ENCODE results near the gene PCF11.

PCF11 gene

GRCh38 chr11:83170865-83171264 is 13.9 kb downstream of the PCF11 start:
- peak overlapping the region; percentile 40 to 41 for H3K4me3 ChIP-seq (ENCODE audit: low read depth in 1 of 2, low read length in 2 of 2)
- peaks cover 5 to 55% of the 10 kb centered on the region in 2 donors for H3K4me1 ChIP-seq (ENCODE audit: control insufficient read depth in 1 of 2, insufficient read depth in 2 of 2, low read length in 2 of 2)
- no peak overlapping the region for H3K27ac ChIP-seq (ENCODE audit: low read length)

GRCh38 chr11:83172551-83172950 is 15.6 kb downstream of the PCF11 start:
- H3K9me3 ChIP-seq (ENCODE audit: control insufficient read depth in 1 of 2, low read length in 2 of 2): no peaks in the 10 kb centered on the region
- H3K4me3 ChIP-seq (ENCODE audit: low read depth in 1 of 2, low read length in 2 of 2): no peak overlapping the region
- H3K27ac ChIP-seq (ENCODE audit: low read length): no peak overlapping the region
- peaks cover 51 to 53% of the 10 kb centered on the region in 2 donors for H3K36me3 ChIP-seq (ENCODE audit: control insufficient read depth in 1 of 2, insufficient read depth in 2 of 2, low read length in 2 of 2)
- peaks cover 5 to 55% of the 10 kb centered on the region in 2 donors for H3K4me1 ChIP-seq (ENCODE audit: control insufficient read depth in 1 of 2, insufficient read depth in 2 of 2, low read length in 2 of 2)
- H3K27me3 ChIP-seq (ENCODE audit: low read depth, low read length): no peaks in the 10 kb centered on the region

More at GRCh38 chr11:83170865-83171264, 13.9 kb downstream of the PCF11 start:
- Histone ChIP-seq H3K36me3 (ENCODE audit: control insufficient read depth in 1 of 2, insufficient read depth in 2 of 2, low read length in 2 of 2) (peaks cover 51 to 57% of the 10 kb centered on the region in 2 donors), H3K9me3 (ENCODE audit: control insufficient read depth in 1 of 2, low read length in 2 of 2) (no peaks in the 10 kb centered on the region), H3K27me3 (ENCODE audit: low read depth, low read length) (no peaks in the 10 kb centered on the region)

GRCh38 chr11:83174008-83174407 is 17.1 kb downstream of the PCF11 start:
- Histone ChIP-seq H3K36me3 (ENCODE audit: control insufficient read depth in 1 of 2, insufficient read depth in 2 of 2, low read length in 2 of 2) (peaks cover 43 to 45% of the 10 kb centered on the region in 2 donors), H3K4me3 (ENCODE audit: low read depth in 1 of 2, low read length in 2 of 2) (no peak overlapping the region), H3K27ac (ENCODE audit: low read length) (no peak overlapping the region), H3K27me3 (ENCODE audit: low read depth, low read length) (no peaks in the 10 kb centered on the region), H3K9me3 (ENCODE audit: control insufficient read depth in 1 of 2, low read length in 2 of 2) (no peaks in the 10 kb centered on the region), H3K4me1 (ENCODE audit: control insufficient read depth in 1 of 2, insufficient read depth in 2 of 2, low read length in 2 of 2) (peaks cover 5 to 55% of the 10 kb centered on the region in 2 donors)

- H3K4me1 ChIP-seq (ENCODE audit: control insufficient read depth in 1 of 2, insufficient read depth in 2 of 2, low read length in 2 of 2): peaks cover 4 to 43% of the 10 kb centered on the region in 2 donors
Measured at GRCh38 chr11:83175815-83176214, 18.9 kb downstream of the PCF11 start.

GRCh38 chr11:83181815-83182214 is 24.9 kb downstream of the PCF11 start:
- Histone ChIP-seq H3K27ac (ENCODE audit: low read length) (no peak overlapping the region), H3K36me3 (ENCODE audit: control insufficient read depth in 1 of 2, insufficient read depth in 2 of 2, low read length in 2 of 2) (peaks cover 56 to 61% of the 10 kb centered on the region in 2 donors)

More at GRCh38 chr11:83175815-83176214, 18.9 kb downstream of the PCF11 start:
- Histone ChIP-seq H3K36me3 (ENCODE audit: control insufficient read depth in 1 of 2, insufficient read depth in 2 of 2, low read length in 2 of 2) (peaks cover 34 to 44% of the 10 kb centered on the region in 2 donors), H3K27me3 (ENCODE audit: low read depth, low read length) (no peaks in the 10 kb centered on the region), H3K9me3 (ENCODE audit: control insufficient read depth in 1 of 2, low read length in 2 of 2) (no peaks in the 10 kb centered on the region), H3K4me3 (ENCODE audit: low read depth in 1 of 2, low read length in 2 of 2) (no peak overlapping the region), H3K27ac (ENCODE audit: low read length) (no peak overlapping the region)

GRCh38 chr11:83185767-83186166 is 28.8 kb downstream of the PCF11 start:
- H3K27me3 ChIP-seq (ENCODE audit: low read depth, low read length): no peaks in the 10 kb centered on the region
- H3K4me1 ChIP-seq (ENCODE audit: control insufficient read depth in 1 of 2, insufficient read depth in 2 of 2, low read length in 2 of 2): no peaks in the 10 kb centered on the region
- H3K36me3 ChIP-seq (ENCODE audit: control insufficient read depth in 1 of 2, insufficient read depth in 2 of 2, low read length in 2 of 2): peaks cover 48 to 49% of the 10 kb centered on the region in 2 donors
- H3K27ac ChIP-seq (ENCODE audit: low read length): no peak overlapping the region
- H3K9me3 ChIP-seq (ENCODE audit: control insufficient read depth in 1 of 2, low read length in 2 of 2): no peaks in the 10 kb centered on the region
- H3K4me3 ChIP-seq (ENCODE audit: low read depth in 1 of 2, low read length in 2 of 2): no peak overlapping the region

More at GRCh38 chr11:83181815-83182214, 24.9 kb downstream of the PCF11 start:
- Histone ChIP-seq H3K4me3 (ENCODE audit: low read depth in 1 of 2, low read length in 2 of 2) (no peak overlapping the region), H3K4me1 (ENCODE audit: control insufficient read depth in 1 of 2, insufficient read depth in 2 of 2, low read length in 2 of 2) (no peaks in the 10 kb centered on the region), H3K27me3 (ENCODE audit: low read depth, low read length) (no peaks in the 10 kb centered on the region), H3K9me3 (ENCODE audit: control insufficient read depth in 1 of 2, low read length in 2 of 2) (no peaks in the 10 kb centered on the region)

- Histone ChIP-seq H3K36me3 (ENCODE audit: control insufficient read depth in 1 of 2, insufficient read depth in 2 of 2, low read length in 2 of 2) (peaks cover 47 to 48% of the 10 kb centered on the region in 2 donors), H3K4me1 (ENCODE audit: control insufficient read depth in 1 of 2, insufficient read depth in 2 of 2, low read length in 2 of 2) (peaks cover 4 to 9% of the 10 kb centered on the region in 2 donors)
Measured at GRCh38 chr11:83187465-83187864, 30.5 kb downstream of the PCF11 start.

GRCh38 chr11:83191491-83191890 is 34.6 kb downstream of the PCF11 start:
- peaks cover 20 to 25% of the 10 kb centered on the region in 2 donors for H3K36me3 ChIP-seq (ENCODE audit: control insufficient read depth in 1 of 2, insufficient read depth in 2 of 2, low read length in 2 of 2)
- no peaks in the 10 kb centered on the region for H3K27me3 ChIP-seq (ENCODE audit: low read depth, low read length)
- H3K9me3 ChIP-seq (ENCODE audit: control insufficient read depth in 1 of 2, low read length in 2 of 2): no peaks in the 10 kb centered on the region
- peaks cover 13 to 30% of the 10 kb centered on the region in 2 donors for H3K4me1 ChIP-seq (ENCODE audit: control insufficient read depth in 1 of 2, insufficient read depth in 2 of 2, low read length in 2 of 2)
- H3K27ac ChIP-seq (ENCODE audit: low read length): no peak overlapping the region
- H3K4me3 ChIP-seq (ENCODE audit: low read depth in 1 of 2, low read length in 2 of 2): no peak overlapping the region

More at GRCh38 chr11:83187465-83187864, 30.5 kb downstream of the PCF11 start:
- H3K27me3 ChIP-seq (ENCODE audit: low read depth, low read length): no peaks in the 10 kb centered on the region
- no peak overlapping the region for H3K4me3 ChIP-seq (ENCODE audit: low read depth in 1 of 2, low read length in 2 of 2)
- H3K9me3 ChIP-seq (ENCODE audit: control insufficient read depth in 1 of 2, low read length in 2 of 2): no peaks in the 10 kb centered on the region
- no peak overlapping the region for H3K27ac ChIP-seq (ENCODE audit: low read length)

- Histone ChIP-seq H3K27me3 (ENCODE audit: low read depth, low read length) (no peaks in the 10 kb centered on the region), H3K9me3 (ENCODE audit: control insufficient read depth in 1 of 2, low read length in 2 of 2) (no peaks in the 10 kb centered on the region), H3K27ac (ENCODE audit: low read length) (peak overlapping the region; percentile 100), H3K36me3 (ENCODE audit: control insufficient read depth in 1 of 2, insufficient read depth in 2 of 2, low read length in 2 of 2) (peaks cover 17 to 25% of the 10 kb centered on the region in 2 donors), H3K4me3 (ENCODE audit: low read depth in 1 of 2, low read length in 2 of 2) (peak overlapping the region; percentile 88 to 99), H3K4me1 (ENCODE audit: control insufficient read depth in 1 of 2, insufficient read depth in 2 of 2, low read length in 2 of 2) (peaks cover 13 to 30% of the 10 kb centered on the region in 2 donors)
Measured at GRCh38 chr11:83191986-83192385, 35.1 kb downstream of the PCF11 start.

GRCh38 chr11:83192606-83193245 is 35.8 kb downstream of the PCF11 start:
- Histone ChIP-seq H3K4me1 (ENCODE audit: control insufficient read depth in 1 of 2, insufficient read depth in 2 of 2, low read length in 2 of 2) (peaks cover 13 to 30% of the 10 kb centered on the region in 2 donors), H3K27me3 (ENCODE audit: low read depth, low read length) (no peaks in the 10 kb centered on the region), H3K36me3 (ENCODE audit: control insufficient read depth in 1 of 2, insufficient read depth in 2 of 2, low read length in 2 of 2) (peaks cover 17 to 25% of the 10 kb centered on the region in 2 donors), H3K9me3 (ENCODE audit: control insufficient read depth in 1 of 2, low read length in 2 of 2) (no peaks in the 10 kb centered on the region), H3K4me3 (ENCODE audit: low read depth in 1 of 2, low read length in 2 of 2) (peak overlapping the region; percentile 88 to 99), H3K27ac (ENCODE audit: low read length) (peak overlapping the region; percentile 100)

- peaks cover 17 to 25% of the 10 kb centered on the region in 2 donors for H3K36me3 ChIP-seq (ENCODE audit: control insufficient read depth in 1 of 2, insufficient read depth in 2 of 2, low read length in 2 of 2)
- peak within 1 kb of the TSS; percentile 100 for H3K27ac ChIP-seq (ENCODE audit: low read length)
- peak within 1 kb of the TSS; percentile 88 to 99 for H3K4me3 ChIP-seq (ENCODE audit: low read depth in 1 of 2, low read length in 2 of 2)
- H3K9me3 ChIP-seq (ENCODE audit: control insufficient read depth in 1 of 2, low read length in 2 of 2): no peaks in the 10 kb centered on the region
- H3K4me1 ChIP-seq (ENCODE audit: control insufficient read depth in 1 of 2, insufficient read depth in 2 of 2, low read length in 2 of 2): peaks cover 13 to 30% of the 10 kb centered on the region in 2 donors
- no peaks in the 10 kb centered on the region for H3K27me3 ChIP-seq (ENCODE audit: low read depth, low read length)
Measured at GRCh38 chr11:83193315-83194280, 36.7 kb downstream of the PCF11 start, which contains the start of gene ANKRD42. ANKRD42 (plus strand) TSS chr11:83193712; CDS start chr11:83194671, 959 bp downstream.

Data from muscle layer of duodenum (tissue), 2 donors.